Subcutaneous adipose tissue (tissue), 4 donors: ENCODE measurements around the gene DUSP19. TPM values are rescaled to one million over a fixed set of nuclear protein-coding genes. Genes with fewer than 3 reads are reported as not detected.

Source experiments
- total RNA-seq, 4 donors: library from RNA; depleted of rRNA; stranded (reverse); fragments of >200 nt; gene quantifications; one replicate each; pipeline ENCODE4 v1.1.0, GENCODE V29; 2016
- TF ChIP-seq, protein P1 (sequence below): fragments of 450-650 bp; IDR thresholded peaks from one replicate; pipeline ENCODE4 v1.5.1; 2016; ENCODE audit warnings: low read depth, mild to moderate bottlenecking, control low read depth, antibody characterized with exemption, moderate library complexity

DUSP19 gene
- total RNA-seq, 4 donors from 2014 or later: 0.49 to 2.0 (median 1.3) TPM

DNA sequence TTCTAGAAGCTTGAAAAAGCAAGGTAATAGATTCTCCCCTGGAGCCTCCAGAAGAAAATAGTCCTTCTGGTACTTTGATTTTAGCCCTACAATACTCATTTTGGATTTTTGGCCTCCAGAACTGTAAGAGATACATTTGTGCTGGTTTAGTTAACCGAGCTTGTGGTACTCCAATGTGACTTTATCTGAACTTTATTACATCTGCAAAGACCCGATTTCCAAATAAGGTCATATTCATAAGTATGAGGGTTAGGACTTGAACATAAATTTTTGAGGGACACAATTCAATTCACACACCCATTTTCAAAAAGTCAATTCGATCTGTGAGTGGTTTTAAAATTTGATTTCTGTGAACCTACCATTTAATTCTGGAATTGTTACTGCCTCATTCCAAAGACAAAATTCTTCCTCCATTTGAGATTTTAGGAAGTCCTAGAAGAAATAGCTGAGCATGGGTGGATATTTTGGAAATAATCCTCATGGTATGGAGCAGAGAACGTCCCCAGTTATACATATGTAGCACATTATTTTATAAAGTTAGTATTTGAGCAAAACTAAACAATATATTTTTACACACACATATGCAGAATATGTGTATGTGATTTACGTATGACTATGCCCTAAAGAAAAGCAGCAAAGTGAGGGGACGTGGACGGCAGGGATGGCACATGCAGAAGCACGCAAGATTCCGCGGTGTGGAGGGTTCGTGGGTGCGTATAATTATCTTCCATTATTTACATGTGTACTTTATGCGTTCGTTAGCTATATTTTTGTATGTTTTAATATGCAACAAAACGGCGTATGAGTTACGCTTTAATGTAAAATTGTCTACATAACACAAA is 44.8 kb downstream of the DUSP19 start:
- TF ChIP-seq, protein P1, sequence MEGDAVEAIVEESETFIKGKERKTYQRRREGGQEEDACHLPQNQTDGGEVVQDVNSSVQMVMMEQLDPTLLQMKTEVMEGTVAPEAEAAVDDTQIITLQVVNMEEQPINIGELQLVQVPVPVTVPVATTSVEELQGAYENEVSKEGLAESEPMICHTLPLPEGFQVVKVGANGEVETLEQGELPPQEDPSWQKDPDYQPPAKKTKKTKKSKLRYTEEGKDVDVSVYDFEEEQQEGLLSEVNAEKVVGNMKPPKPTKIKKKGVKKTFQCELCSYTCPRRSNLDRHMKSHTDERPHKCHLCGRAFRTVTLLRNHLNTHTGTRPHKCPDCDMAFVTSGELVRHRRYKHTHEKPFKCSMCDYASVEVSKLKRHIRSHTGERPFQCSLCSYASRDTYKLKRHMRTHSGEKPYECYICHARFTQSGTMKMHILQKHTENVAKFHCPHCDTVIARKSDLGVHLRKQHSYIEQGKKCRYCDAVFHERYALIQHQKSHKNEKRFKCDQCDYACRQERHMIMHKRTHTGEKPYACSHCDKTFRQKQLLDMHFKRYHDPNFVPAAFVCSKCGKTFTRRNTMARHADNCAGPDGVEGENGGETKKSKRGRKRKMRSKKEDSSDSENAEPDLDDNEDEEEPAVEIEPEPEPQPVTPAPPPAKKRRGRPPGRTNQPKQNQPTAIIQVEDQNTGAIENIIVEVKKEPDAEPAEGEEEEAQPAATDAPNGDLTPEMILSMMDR: no peak

GRCh38 chr2:183123959-183124221 is 45.3 kb downstream of the DUSP19 start:
- TF ChIP-seq, protein P1: no peak

DNA sequence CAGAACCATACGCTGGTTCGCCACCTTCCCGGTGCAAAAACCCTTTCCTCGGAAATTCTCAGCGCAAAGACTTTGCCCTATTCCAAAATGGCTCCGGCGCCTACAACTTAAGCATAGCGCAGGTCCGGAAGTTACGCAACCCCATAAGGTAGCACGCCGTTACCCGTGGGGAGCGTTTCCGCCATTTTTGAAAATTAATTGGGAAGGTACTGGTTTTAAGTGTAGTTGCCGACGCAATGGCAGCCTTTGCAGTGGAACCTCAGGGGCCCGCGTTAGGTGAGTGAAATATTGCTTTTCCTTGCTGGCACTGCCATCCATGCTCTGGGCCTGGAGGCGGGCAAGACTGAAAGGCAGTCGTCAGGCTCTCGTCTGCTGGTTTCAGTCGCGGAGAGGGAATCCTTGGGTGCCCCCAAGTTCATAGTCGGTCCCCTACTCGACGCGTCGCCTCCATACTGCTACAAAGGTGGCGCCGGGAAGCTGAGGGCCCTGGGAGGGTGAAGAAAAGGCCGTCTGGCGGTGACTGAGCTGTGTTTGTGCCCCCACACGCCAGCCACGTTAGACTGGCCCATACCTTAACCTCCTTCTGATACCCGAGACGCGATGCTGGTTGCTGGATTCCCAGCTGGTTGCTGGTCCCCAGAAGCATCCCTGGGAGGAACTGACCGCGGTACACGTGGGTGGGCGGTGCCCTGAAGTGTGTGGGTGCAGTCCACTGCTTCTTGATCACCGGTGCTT is 45.8 kb downstream of the DUSP19 start, which contains the start of gene NUP35:
Gene NUP35 (plus strand): TSS at position 222 of the 735 bp plus-strand sequence. CDS start 15 bp downstream, at position 237.
- TF ChIP-seq, protein P1: no peak

DNA sequence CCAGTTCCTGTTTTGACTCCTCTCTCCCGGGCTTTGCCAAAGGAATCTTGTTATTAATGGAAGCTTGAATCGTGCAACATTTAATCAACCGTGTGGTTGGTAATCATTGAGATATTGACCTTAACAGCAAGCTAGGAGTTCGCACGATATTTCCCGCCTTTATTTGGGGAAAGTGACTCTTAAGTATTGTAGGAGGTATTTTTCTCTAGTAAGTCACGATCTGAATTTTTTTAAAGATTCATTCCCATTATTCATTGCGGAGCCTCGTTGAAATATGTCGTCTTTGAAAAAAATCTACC is 46.4 kb downstream of the DUSP19 start:
- TF ChIP-seq, protein P1: no peak

DNA sequence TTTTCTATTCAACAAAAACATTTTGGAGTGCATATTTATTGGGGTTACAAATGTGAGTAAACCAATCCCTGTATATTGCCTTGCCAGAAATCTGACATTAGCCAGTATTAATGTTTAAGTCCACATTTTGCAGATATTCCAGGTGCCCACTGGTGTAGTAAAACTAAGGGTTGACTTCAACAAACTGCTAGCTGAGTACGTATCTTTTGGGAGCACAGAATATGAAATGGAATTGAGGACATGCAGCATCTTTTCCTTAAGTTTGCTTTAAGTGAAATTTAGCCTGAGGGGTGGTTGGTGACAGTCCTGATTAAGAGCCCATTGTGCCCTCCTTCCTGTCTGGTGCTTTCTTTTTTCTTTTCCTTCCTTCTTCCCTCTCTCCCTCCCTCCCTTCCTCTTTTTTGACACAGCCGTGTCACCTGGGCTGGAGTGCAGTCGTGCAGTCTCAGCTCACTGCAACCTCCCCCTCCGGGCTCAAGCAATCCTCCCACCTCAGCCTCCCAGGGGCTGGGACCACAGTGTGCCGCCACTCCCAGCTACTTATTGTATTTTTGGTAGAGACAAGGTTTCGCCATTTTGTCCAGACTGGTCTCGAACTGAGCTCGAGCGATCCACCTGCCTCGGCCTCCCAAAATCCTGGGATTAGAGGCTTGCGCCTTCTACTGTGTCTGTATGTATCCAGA is 47.3 kb downstream of the DUSP19 start:
- TF ChIP-seq, protein P1: no peak

GRCh38 chr2:183126635-183127034 is 48.1 kb downstream of the DUSP19 start:
- TF ChIP-seq, protein P1: no peak

DNA sequence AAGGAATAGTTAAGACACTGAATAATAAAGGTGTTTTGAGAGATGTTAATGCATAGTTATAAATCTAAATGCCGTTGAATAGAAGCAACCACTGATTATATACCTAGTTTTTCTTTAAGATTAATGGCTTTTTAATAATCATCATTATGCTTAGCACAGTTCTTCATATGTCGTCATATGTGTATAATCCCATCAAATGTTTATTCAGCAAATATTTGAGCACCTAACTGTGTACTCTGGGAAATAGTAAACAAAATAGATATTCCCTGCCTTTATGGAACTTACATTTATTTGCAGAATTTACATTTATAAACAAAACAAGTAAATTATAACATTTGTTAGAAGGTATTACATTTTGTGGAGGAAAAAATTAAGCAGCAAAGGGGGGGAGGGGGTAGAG is 55.5 kb downstream of the DUSP19 start:
- TF ChIP-seq, protein P1: no peak
